ENCODE results near the gene DIP2C.
A peak's percentile ranks its signal among the peaks of the same experiment; 100 is the strongest.
"Not testable (repeated sequence)": the region's sequence is repeated elsewhere in the genome, so short reads cannot be mapped to it uniquely, and the experiment has no call there.

The DIP2C gene

DNA sequence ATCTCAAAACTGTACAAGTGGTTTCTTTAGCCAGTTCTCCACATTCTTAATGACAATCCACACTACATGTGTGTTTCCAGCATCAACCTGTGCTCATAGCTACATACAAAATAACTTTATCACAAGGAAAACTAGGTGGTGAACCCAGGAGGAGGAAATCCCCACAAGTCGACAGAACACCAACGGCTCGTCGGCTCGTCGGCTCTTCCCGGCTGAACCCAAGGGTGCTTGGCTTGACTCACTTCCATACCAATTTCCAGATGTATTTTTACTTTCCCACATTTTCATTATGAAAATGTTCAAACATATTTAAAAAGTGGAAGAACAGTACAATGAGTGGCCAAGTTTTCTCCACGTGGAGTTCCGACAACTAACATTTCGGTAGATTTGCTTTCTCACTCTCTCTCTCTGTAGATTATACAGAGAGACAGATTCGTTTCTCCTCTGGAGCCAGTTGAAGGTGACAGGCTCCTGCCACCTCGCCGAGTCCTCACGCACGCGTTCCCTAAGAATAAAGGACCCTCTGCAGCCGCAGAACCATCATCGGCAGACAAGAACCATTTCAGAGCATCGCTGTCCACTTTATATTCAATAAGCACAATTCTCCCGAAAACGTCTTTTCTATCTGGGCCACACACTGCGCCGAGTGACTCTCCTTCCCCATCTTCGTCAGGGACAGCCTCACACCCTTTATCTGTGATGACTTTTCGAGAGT, 53.3 kb downstream of the DIP2C start:
- ATAC-seq: no peak
- Mint-ChIP-seq H3K4me1 (peaks cover 5% of the 10 kb centered on the region), H3K36me3 (peaks cover 6% of the 10 kb centered on the region), H3K27ac (no peak overlapping the region), H3K9me3 (no peaks in the 10 kb centered on the region), H3K4me3 (no peak overlapping the region)
- no peak for DNase-seq (ENCODE audit: low spot score in 2 of 2)

DNA sequence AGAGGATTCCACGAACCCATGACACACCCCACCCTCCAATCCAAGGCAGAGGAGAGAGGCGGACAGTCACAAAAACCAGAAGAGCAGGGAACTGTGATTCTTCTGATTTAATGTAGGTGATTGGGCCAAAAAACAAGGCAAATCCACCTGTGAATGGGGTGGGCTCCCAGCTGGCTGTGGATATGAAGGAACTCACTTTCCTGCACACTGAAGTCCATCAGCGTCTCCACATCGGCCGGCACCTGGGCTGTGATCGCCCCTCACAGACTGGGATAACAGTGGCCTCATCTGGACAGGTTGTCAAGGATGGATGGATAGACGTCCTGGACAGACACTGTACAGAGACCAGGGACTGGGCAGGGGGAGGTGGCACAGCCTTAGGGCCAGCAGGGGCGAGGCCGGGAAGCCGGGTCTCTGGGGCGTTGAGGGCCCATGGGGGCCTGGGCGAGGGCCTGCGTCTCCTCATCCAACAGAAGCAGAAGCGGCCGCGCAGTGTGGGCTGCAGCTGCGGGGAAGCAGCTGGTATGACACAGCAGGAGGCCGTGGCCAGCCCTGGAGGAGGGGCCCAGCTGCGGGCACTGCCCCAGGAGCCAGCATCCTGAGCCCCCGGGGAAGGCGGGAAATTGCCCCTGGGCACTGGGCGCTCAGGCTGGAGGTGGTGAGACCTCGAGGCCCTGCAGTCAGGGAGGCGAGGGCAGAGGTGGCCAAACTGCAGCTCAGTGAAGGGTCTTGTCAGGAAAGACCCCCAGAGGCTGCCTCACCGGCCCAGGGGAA, 54.2 kb downstream of the DIP2C start:
- ATAC-seq (peak; percentile 21), DNase-seq (ENCODE audit: low spot score in 2 of 2) (no peak)
- Mint-ChIP-seq H3K27ac (no peak overlapping the region), H3K9me3 (no peaks in the 10 kb centered on the region), H3K4me3 (no peak overlapping the region), H3K36me3 (peaks cover 6% of the 10 kb centered on the region), H3K4me1 (peaks cover 5% of the 10 kb centered on the region)

DNA sequence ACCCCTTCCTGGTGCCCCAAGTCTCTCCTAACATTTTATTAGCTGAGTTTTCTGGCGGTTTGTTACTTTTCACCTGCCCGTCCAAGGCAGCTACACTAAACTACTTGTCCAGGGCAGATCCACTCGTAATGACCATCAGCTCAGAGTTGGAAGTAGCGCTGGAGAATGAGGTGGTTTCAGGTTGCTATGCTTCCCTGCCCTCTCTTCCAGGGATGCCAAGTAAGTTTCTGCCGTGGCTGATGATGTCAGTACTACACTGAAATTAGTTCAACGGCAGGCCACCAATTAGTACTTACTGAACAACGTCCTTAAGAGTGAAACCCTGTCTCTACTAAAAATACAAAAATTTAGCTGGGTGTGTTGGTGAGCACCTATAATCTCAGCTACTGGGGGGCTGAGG, 55.2 kb downstream of the DIP2C start:
- H3K36me3 Mint-ChIP-seq: peaks cover 6% of the 10 kb centered on the region
- ATAC-seq (no peak), DNase-seq (ENCODE audit: low spot score in 2 of 2) (no peak)
- no peaks in the 10 kb centered on the region for H3K9me3 Mint-ChIP-seq
- no peak overlapping the region for H3K27ac Mint-ChIP-seq
- H3K4me1 Mint-ChIP-seq: peaks cover 5% of the 10 kb centered on the region
- H3K4me3 Mint-ChIP-seq: no peak overlapping the region

- Mint-ChIP-seq H3K4me3 (no peak overlapping the region), H3K36me3 (peaks cover 6% of the 10 kb centered on the region), H3K4me1 (peaks cover 5% of the 10 kb centered on the region), H3K9me3 (no peaks in the 10 kb centered on the region), H3K27ac (no peak overlapping the region)
- no peak for ATAC-seq
- DNase-seq (ENCODE audit: low spot score in 2 of 2): no peak
These were observed 55.9 kb downstream of the DIP2C start for GRCh38 chr10:633279-634245.

GRCh38 chr10:632807-633177, 56.7 kb downstream of the DIP2C start:
- H3K4me1 Mint-ChIP-seq; H3K27ac Mint-ChIP-seq; H3K9me3 Mint-ChIP-seq; DNase-seq (ENCODE audit: low spot score in 2 of 2); H3K4me3 Mint-ChIP-seq; H3K36me3 Mint-ChIP-seq; ATAC-seq: not testable (repeated sequence)

GRCh38 chr10:632155-632806, 57.2 kb downstream of the DIP2C start:
- not testable (repeated sequence) for DNase-seq (ENCODE audit: low spot score in 2 of 2); H3K9me3 Mint-ChIP-seq; H3K36me3 Mint-ChIP-seq; H3K4me1 Mint-ChIP-seq; H3K4me3 Mint-ChIP-seq; ATAC-seq; H3K27ac Mint-ChIP-seq

- peaks cover under 1% of the 10 kb centered on the region for H3K36me3 Mint-ChIP-seq
- ATAC-seq: no peak
- H3K4me3 Mint-ChIP-seq: no peak overlapping the region
- no peak overlapping the region for H3K27ac Mint-ChIP-seq
- H3K9me3 Mint-ChIP-seq: no peaks in the 10 kb centered on the region
- H3K4me1 Mint-ChIP-seq: no peaks in the 10 kb centered on the region
- DNase-seq (ENCODE audit: low spot score in 2 of 2): no peak
These were observed 58.2 kb downstream of the DIP2C start for GRCh38 chr10:631266-631665.

DNA sequence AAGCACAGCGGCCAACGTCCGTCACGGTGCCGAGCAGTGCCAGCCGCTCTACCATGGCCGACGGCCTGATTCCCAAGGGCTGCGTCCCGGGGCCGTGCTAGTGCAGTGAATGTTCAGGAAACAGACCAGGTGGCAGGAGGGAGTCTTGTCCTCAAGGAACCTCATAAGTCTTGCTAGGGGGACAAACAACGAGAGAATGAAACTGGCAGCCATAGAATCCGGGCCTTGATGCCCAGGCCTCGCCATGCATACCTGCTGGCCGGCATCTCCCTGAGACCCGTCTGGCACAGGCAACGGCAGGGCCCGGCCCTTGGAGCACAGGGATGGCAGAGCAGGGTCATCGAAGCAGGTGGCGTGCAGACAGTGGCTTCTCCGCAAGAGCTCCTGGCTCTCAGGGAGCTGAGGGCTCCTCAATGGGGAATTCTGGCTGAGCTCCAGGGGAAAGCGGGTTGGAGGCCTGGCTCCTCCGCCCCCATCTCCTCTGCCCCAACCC, 58.8 kb downstream of the DIP2C start:
- DNase-seq (ENCODE audit: low spot score in 2 of 2) (no peak), ATAC-seq (no peak)
- no peak overlapping the region for H3K27ac Mint-ChIP-seq
- no peaks in the 10 kb centered on the region for H3K4me1 Mint-ChIP-seq
- no peaks in the 10 kb centered on the region for H3K9me3 Mint-ChIP-seq
- H3K4me3 Mint-ChIP-seq: no peak overlapping the region
- no peaks in the 10 kb centered on the region for H3K36me3 Mint-ChIP-seq

- H3K4me3 Mint-ChIP-seq: no peak overlapping the region
These were observed 60.1 kb downstream of the DIP2C start for GRCh38 chr10:629186-629998.

DNA sequence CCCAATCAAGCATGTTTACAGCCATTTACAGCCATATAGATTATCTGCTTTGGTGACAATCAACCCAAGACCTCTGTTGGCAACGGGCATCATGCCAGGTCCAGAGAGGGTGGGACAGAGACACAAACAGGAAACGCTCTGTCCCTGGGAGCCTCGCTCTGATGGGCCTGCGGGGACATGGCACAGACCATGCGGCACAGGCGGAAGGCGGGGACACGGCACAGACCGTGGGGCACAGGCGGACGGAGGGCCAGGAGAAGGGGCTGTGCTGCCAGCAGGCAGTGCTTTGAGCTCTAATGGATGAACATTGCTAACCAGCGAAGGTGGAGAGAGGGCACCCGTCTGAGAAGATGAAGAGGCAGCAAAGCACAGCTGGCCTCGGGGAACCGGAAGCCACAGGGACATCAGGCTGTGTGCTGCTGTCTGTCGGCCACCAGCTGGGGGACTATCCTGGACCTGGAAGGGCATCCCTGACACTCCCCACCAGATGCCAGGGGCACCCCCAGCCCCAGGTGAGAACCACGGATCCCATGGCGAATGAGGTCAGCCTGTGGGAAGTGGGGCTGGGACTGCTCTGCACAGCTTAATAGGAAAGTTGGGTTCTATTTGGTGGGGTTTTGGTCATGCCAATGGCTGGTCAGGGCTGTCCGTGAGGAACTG, 61.0 kb downstream of the DIP2C start:
- no peak overlapping the region for H3K27ac Mint-ChIP-seq
- H3K4me1 Mint-ChIP-seq: no peaks in the 10 kb centered on the region
- DNase-seq (ENCODE audit: low spot score in 2 of 2) (no peak), ATAC-seq (no peak)
- no peak overlapping the region for H3K4me3 Mint-ChIP-seq
- H3K36me3 Mint-ChIP-seq: no peaks in the 10 kb centered on the region
- no peaks in the 10 kb centered on the region for H3K9me3 Mint-ChIP-seq

More at GRCh38 chr10:629186-629998, 60.1 kb downstream of the DIP2C start:
- H3K9me3 Mint-ChIP-seq: no peaks in the 10 kb centered on the region
- no peak overlapping the region for H3K27ac Mint-ChIP-seq
- no peaks in the 10 kb centered on the region for H3K36me3 Mint-ChIP-seq
- DNase-seq (ENCODE audit: low spot score in 2 of 2) (no peak), ATAC-seq (no peak)
- H3K4me1 Mint-ChIP-seq: no peaks in the 10 kb centered on the region

GRCh38 chr10:627032-627992, 62.2 kb downstream of the DIP2C start:
- Mint-ChIP-seq H3K4me3 (no peak overlapping the region), H3K9me3 (no peaks in the 10 kb centered on the region), H3K4me1 (peaks cover 6% of the 10 kb centered on the region), H3K36me3 (no peaks in the 10 kb centered on the region), H3K27ac (no peak overlapping the region)
- ATAC-seq (no peak), DNase-seq (ENCODE audit: low spot score in 2 of 2) (no peak)

DNA sequence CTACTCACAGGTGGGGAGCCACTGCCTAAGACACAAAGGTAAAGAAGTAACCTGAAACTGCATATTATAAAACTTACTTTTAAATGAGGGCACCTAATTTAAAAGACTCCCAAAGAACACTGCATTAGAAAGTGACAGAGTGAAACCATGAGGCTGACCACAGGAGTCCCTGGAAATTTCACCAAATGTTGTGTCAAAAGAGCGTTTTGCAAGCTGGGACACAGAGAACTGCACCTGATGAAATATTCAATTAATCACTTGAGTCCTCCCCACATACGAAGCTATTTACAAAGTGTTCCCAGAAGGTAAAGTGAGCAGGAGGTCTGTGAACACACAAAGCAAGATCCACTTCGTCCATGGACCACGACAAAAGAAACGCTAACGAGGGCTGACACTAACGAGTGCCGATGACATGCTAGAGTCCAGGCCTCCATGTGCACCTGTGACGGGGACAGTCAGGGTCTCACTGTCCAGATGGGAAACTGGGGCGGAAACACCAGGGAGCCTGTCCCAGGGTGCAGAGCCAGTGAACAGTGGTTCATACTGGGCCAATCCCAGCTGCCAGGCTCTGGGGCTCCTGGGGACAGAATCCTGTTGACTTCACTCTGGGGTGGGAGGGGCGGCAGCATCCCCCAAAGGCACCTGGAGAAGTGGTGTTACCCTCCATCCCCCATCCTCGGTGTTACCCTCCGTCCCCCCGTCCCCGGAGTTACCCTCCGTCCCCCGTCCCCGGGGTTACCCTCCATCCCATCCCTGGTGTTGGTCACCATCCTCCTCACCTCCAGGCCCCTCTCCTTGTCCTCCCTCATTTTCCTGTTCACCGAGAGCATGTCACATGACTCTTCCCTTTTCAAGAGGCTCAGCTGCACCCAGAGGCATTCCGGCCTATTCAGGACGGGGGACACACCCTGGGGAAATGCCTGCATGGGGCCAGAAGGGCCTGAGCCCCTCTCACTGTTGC, 63.4 kb downstream of the DIP2C start:
- no peak for DNase-seq (ENCODE audit: low spot score in 2 of 2)
- Mint-ChIP-seq H3K4me3 (no peak overlapping the region), H3K36me3 (no peaks in the 10 kb centered on the region), H3K4me1 (peaks cover 6% of the 10 kb centered on the region), H3K27ac (no peak overlapping the region), H3K9me3 (no peaks in the 10 kb centered on the region)
- ATAC-seq: no peak

Measured in stimulated activated effector memory CD8-positive, alpha-beta T cell treated with anti-CD3 and anti-CD28 coated beads, Interleukin-12 subunit alpha, Interleukin-12 subunit beta, amount 100 ng/mL, for 72 hours (primary cell).